ENCODE results near the gene ZFPM1. TPM values are rescaled to one million over a fixed set of nuclear protein-coding genes. Genes with fewer than 3 reads are reported as not detected.

Gene ZFPM1
- total RNA-seq, 2 donors from 2014 or later = 18.1 to 21.5 TPM

DNA sequence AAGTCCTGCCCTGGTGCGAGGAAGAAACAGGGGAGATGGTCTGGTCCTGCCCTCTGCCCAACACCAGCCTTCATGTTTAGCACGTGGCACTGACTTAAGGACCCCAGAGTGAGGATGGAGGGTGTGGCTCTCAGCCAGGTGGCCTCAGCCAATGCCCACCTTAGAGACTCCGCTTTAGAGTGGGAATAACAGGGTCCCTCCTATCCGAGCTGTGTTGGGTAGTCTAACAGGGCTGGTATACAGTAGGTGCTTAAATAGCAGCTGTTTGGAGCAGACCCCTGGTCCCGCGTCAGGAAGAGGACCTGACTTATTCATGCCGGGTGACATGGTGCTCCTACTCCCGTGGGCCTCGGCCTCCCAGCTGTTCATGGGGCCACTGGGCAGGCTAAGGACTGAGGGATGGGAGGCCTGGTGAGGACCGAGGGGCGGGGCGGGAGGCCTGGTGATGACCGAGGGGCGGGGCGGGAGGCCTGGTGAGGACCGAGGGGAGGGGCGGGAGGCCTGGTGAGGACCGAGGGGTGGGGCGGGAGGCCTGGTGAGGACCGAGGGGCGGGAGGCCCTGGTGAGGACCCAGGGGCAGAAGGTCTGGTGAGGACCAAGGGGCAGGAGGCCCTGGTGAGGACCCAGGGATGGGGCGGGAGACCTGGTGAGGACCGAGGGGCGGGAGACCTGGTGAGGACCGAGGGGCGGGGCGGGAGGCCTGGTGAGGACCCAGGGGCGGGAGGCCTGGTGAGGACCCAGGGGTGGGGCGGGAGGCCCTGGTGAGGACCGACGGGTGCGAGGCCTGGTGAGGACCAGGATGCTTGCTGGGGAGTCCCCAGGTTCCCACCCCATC lies 7.6 kb downstream of the ZFPM1 start:
- no peak overlapping the region for H3K9ac ChIP-seq (ENCODE audit: extremely low read depth, low read length, poor library complexity, severe bottlenecking)
- Mint-ChIP-seq H3K4me1 (peaks cover 18% of the 10 kb centered on the region), H3K27ac (no peak overlapping the region), H3K4me3 (no peak overlapping the region), H3K9me3 (no peaks in the 10 kb centered on the region), H3K27me3 (ENCODE audit: insufficient read depth) (peaks cover 14% of the 10 kb centered on the region), H3K36me3 (ENCODE audit: low read depth) (no peaks in the 10 kb centered on the region)
- H3K36me3 ChIP-seq (ENCODE audit: control insufficient read depth, insufficient read depth, low read length) = no peaks in the 10 kb centered on the region
- no peaks in the 10 kb centered on the region for H3K27me3 ChIP-seq (ENCODE audit: control insufficient read depth, insufficient read depth, low read length, poor library complexity, severe bottlenecking)
- DNase-seq = no peak
- 97% methylated on average over 9 to 27 of the region's 32 CpGs for WGBS, 2 experiments (ENCODE audit: insufficient coverage in 1 of 2, insufficient read length in 1 of 2)
- TF ChIP-seq CTCF (conservative IDR thresholded peaks at IDR 0.05) = no peak
- H3K27ac ChIP-seq (ENCODE audit: low read depth, low read length) = no peak overlapping the region
- no peak overlapping the region for H3K4me3 ChIP-seq (ENCODE audit: low read length)
- no peaks in the 10 kb centered on the region for H3K9me3 ChIP-seq (ENCODE audit: control insufficient read depth, low read length)
- H3K4me1 ChIP-seq (ENCODE audit: control insufficient read depth, insufficient read depth, low read length) = peaks cover 5% of the 10 kb centered on the region

GRCh38 chr16:88461331-88462269 lies 8.5 kb downstream of the ZFPM1 start:
- Mint-ChIP-seq H3K9me3 (no peaks in the 10 kb centered on the region), H3K27me3 (ENCODE audit: insufficient read depth) (peaks cover 6% of the 10 kb centered on the region), H3K36me3 (ENCODE audit: low read depth) (no peaks in the 10 kb centered on the region), H3K27ac (peak overlapping the region; percentile 77), H3K4me1 (peaks cover 12% of the 10 kb centered on the region), H3K4me3 (no peak overlapping the region)
- Histone ChIP-seq H3K4me1 (ENCODE audit: control insufficient read depth, insufficient read depth, low read length) (peaks cover 5% of the 10 kb centered on the region), H3K9ac (ENCODE audit: extremely low read depth, low read length, poor library complexity, severe bottlenecking) (no peak overlapping the region), H3K9me3 (ENCODE audit: control insufficient read depth, low read length) (no peaks in the 10 kb centered on the region), H3K36me3 (ENCODE audit: control insufficient read depth, insufficient read depth, low read length) (no peaks in the 10 kb centered on the region), H3K27ac (ENCODE audit: low read depth, low read length) (no peak overlapping the region), H3K27me3 (ENCODE audit: control insufficient read depth, insufficient read depth, low read length, poor library complexity, severe bottlenecking) (no peaks in the 10 kb centered on the region), H3K4me3 (ENCODE audit: low read length) (no peak overlapping the region)
- WGBS, 2 experiments (ENCODE audit: insufficient coverage in 1 of 2, insufficient read length in 1 of 2) = 60 to 64% methylated on average over 14 to 28 of the region's 30 CpGs
- no peak for TF ChIP-seq CTCF (conservative IDR thresholded peaks at IDR 0.05)
- peak; percentile 90 for DNase-seq

DNA sequence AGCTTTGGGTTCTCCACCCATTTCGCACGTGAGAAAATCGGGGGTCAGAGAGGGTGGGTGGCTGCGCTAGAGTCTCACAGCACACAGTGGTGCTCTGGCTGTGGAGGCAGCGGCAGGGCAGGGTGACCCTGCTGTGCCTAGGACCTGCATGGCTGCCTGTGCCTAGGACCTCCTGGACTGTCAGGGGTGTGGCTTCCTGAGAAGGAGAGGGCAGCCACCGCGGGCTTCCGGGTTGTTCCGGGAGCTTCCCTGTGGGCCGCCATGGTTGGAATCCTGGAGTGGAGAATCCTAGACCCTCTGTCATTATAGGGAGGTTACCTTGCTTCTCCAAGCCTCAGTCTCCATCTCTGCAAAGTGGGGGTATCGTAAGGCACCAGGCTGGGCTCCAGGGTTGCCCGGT lies 9.3 kb downstream of the ZFPM1 start:
- DNase-seq = no peak
- Mint-ChIP-seq H3K36me3 (ENCODE audit: low read depth) (no peaks in the 10 kb centered on the region), H3K9me3 (no peaks in the 10 kb centered on the region), H3K27ac (no peak overlapping the region), H3K4me3 (no peak overlapping the region), H3K27me3 (ENCODE audit: insufficient read depth) (peaks cover 2% of the 10 kb centered on the region), H3K4me1 (peaks cover 15% of the 10 kb centered on the region)
- Histone ChIP-seq H3K4me1 (ENCODE audit: control insufficient read depth, insufficient read depth, low read length) (peaks cover 8% of the 10 kb centered on the region), H3K9me3 (ENCODE audit: control insufficient read depth, low read length) (no peaks in the 10 kb centered on the region), H3K27ac (ENCODE audit: low read depth, low read length) (no peak overlapping the region), H3K36me3 (ENCODE audit: control insufficient read depth, insufficient read depth, low read length) (no peaks in the 10 kb centered on the region), H3K9ac (ENCODE audit: extremely low read depth, low read length, poor library complexity, severe bottlenecking) (no peak overlapping the region), H3K4me3 (ENCODE audit: low read length) (no peak overlapping the region), H3K27me3 (ENCODE audit: control insufficient read depth, insufficient read depth, low read length, poor library complexity, severe bottlenecking) (no peaks in the 10 kb centered on the region)
- WGBS, 2 experiments (ENCODE audit: insufficient coverage in 1 of 2, insufficient read length in 1 of 2) = 71 to 82% methylated on average over 5 to 12 of the region's 12 CpGs
- TF ChIP-seq CTCF (conservative IDR thresholded peaks at IDR 0.05) = no peak
